Mononuclear cell (primary cell): ENCODE measurements around the gene SLTM. TPM values are rescaled to one million over a fixed set of nuclear protein-coding genes. Genes with fewer than 3 reads are reported as not detected.
"Not testable (repeated sequence)": the region's sequence is repeated elsewhere in the genome, so short reads cannot be mapped to it uniquely, and the experiment has no call there.

Experiments used
- H3K27me3 ChIP-seq: 2 replicates; pipeline ENCODE4 v1.6.0; 2011; ENCODE audit warnings: low read length, control low read depth; ENCODE audit not compliant: insufficient read depth
- H3K4me1 ChIP-seq: 2 replicates; pipeline ENCODE4 v1.5.1; 2011; ENCODE audit warnings: mild to moderate bottlenecking, low read length, control low read depth; ENCODE audit not compliant: insufficient read depth
- H3K4me3 ChIP-seq: 2 replicates; pipeline ENCODE4 v1.5.1; 2011; ENCODE audit warnings: mild to moderate bottlenecking, low read length, moderate library complexity
- H3K9me3 ChIP-seq: 2 replicates; pipeline ENCODE4 v1.5.1; 2011; ENCODE audit warnings: low read depth, mild to moderate bottlenecking, control low read depth, low read length
- total RNA-seq: library from RNA; depleted of rRNA; stranded (reverse); fragments of >200 nt; gene quantifications from one replicate; pipeline ENCODE4 v1.2.3, GENCODE V29; 2012

SLTM gene
- total RNA-seq, 1 donor = 183 TPM

DNA sequence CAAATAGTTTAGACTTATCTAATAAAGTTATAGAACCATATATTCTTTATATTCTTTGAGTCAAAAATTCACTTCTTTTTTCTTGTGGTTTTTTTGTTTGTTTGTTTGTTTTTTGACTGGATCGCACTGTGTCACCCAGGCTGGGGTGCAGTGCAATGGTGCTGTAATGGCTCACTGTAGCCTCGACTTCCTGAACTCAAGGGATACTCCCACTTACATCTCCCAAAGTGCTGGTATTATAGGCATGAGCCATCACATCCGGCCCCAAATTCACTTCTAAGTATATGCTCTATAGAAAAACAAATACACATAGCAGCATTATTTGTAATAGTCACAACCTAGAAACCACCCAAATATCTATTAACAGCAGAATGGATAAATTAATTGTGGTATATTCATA lies 13.7 kb upstream of the SLTM start:
- Histone ChIP-seq H3K4me1 (no peaks in the 10 kb centered on the region), H3K27me3 (no peaks in the 10 kb centered on the region), H3K4me3 (no peak overlapping the region), H3K9me3 (no peaks in the 10 kb centered on the region)

DNA sequence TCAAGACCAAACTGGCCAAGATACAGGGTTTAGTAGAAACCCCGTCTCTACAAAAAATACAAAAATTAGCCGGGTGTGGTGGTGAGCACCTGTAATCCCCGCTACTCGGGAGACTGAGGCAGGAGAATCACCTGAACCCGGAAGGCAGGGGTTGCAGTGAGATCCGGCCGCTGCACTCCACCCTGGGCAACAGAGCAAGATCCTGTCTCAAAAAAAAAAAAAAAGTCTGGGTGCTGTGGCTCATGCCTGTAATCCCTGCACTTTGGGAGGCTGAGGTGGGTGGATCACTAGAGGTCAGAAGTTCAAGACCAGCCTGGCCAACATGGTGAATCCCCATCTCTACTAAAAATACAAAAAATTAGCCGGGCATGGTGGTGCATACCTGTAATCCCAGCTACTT lies 1.5 kb upstream of the SLTM start:
- H3K9me3 ChIP-seq, H3K4me3 ChIP-seq, H3K27me3 ChIP-seq: not testable (repeated sequence)
- H3K4me1 ChIP-seq = peaks cover 26% of the 10 kb centered on the region

DNA sequence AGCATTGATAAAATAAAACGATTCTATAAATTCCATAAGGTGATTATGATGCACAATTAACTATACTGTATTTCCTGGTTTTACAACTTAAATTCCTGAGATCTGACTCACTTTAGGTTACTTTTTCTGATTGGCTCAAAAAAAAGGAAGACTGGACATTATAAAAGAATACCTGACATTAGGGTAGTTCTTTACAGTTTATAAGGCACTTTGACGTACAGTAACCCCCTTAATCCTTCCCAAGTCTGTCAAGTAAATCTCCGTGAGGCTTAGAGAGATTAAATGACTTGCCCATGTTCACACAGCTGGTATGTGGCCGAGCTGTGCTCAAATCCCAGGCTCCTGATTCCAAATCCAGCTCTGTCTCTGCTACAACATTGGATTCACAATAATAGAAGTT lies 1.0 kb upstream of the SLTM start:
- H3K4me3 ChIP-seq = no peak overlapping the region
- no peaks in the 10 kb centered on the region for H3K27me3 ChIP-seq
- no peaks in the 10 kb centered on the region for H3K9me3 ChIP-seq
- peaks cover 27% of the 10 kb centered on the region for H3K4me1 ChIP-seq

DNA sequence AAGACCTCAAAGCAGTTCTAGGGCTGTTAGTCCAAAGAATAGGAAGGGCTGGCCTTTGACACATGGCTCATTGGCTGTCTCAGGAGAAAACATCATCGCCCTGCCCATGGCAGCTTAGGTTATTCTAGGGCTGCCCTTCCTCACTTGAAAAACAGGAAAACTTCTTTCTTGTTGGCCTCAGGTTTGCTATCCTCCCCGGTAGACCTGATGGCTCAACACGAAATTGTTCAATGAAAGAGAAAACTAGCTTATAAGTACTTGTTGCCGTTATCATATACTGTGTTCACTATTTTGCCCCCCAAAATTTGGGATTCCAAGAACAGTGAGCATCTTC lies 602 bp upstream of the SLTM start:
- Histone ChIP-seq H3K4me3 (peak overlapping the region; percentile 95), H3K27me3 (no peaks in the 10 kb centered on the region), H3K4me1 (peaks cover 27% of the 10 kb centered on the region), H3K9me3 (no peaks in the 10 kb centered on the region)

DNA sequence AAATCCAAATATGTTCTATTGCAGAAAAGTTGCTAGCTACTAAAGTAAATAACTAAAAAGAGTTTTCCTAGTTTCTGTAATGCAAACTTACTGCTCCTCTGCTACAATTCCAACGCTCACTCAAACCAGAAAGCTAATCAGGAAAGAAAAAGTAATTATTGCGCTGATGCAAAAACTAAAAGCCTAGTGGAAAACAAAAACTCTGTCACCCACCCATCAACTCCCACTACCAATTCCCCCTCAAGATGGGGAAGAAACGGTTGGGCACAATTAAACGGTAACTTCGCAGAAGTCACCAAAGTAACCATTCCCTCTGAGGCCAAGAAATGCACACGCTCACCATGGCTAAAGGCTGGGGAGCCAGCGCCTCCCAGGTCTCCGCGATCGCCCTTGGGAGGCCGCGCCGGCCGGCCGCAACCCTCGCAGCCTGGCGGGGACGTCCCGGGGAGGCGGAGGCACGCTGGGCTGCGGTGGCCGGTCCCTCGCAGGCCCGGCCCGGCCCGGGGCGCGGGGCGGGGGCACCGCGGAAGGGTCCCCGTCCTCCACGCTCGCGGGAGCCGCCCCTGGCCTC lies 684 bp downstream of the SLTM start:
- H3K27me3 ChIP-seq = no peaks in the 10 kb centered on the region
- H3K9me3 ChIP-seq = no peaks in the 10 kb centered on the region
- peak overlapping the region; percentile 95 for H3K4me3 ChIP-seq
- H3K4me1 ChIP-seq = peaks cover 27% of the 10 kb centered on the region

DNA sequence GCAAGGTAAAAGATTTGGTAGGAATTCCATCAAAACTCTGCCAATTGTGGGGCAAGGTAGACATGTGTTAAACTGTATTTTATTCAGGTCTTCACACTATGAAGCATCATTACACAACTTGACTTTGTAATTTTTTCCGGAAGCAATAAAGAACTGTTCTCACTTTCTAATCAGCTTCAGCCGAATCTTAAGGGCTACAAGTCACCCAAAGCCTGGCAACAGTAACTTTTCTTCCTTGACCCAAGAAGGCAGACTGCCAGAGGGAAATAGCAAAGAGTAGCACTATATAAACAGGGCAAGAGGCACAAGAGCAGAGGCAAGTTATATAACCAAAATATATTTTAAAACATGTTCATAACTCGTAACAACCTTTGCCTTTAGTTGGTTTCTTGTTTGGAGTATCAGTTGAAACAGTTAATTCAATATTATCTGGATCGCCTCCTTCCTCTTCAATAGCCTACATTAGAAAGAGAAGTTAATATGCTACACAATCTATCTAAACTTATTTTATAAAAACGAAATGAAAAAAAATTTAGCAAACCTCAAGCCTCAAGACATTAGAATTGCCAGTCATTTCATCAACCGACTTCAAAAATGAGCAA lies 1.4 kb downstream of the SLTM start:
- Histone ChIP-seq H3K4me3 (peak overlapping the region; percentile 95), H3K4me1 (peaks cover 27% of the 10 kb centered on the region), H3K27me3 (no peaks in the 10 kb centered on the region), H3K9me3 (no peaks in the 10 kb centered on the region)

DNA sequence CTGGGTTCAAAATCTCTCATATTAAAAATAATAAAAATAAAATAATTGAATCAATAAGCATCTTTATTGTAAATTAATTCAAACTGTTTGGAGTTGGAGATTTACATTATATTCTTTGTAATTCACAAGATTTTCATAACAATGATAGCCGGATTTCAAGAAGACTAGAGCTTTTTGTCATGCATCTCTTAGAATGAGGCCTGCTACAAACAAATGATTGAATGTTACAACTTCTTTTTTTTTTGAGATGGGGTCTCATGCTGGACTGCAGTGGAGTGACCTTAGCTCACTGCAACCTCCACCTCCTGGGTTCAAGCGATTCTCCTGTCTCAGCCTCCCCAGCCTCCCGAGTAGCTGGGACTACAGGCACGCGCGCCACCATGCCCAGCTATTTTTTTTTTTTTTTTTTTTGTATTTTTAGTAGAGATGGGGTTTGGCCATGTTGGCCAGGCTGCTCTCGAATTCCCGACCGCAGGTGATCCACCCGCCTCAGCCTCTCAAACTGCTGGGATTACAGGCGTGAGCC lies 3.5 kb downstream of the SLTM start:
- H3K9me3 ChIP-seq = no peaks in the 10 kb centered on the region
- H3K4me1 ChIP-seq = peaks cover 33% of the 10 kb centered on the region
- H3K4me3 ChIP-seq = no peak overlapping the region
- no peaks in the 10 kb centered on the region for H3K27me3 ChIP-seq

DNA sequence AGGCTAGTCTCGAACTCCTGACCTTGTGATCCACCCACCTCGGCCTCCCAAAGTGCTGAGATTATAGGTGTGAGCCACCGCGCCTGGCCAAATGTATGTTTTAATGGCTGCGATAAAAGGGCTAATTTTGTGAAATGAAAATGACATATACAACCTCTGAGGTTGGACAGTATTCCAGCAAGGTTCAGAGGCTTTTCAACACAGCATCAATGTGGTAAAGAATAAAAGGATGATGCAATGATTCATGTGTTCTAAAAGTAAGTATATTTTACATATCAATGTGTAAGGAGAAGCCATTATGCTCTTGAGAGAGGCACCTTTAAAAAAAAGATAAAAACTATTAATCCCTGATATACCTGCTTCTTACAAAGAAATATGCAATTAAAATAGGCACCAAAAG lies 6.7 kb downstream of the SLTM start:
- no peaks in the 10 kb centered on the region for H3K27me3 ChIP-seq
- H3K9me3 ChIP-seq = no peaks in the 10 kb centered on the region
- H3K4me1 ChIP-seq = peaks cover 36% of the 10 kb centered on the region
- H3K4me3 ChIP-seq = no peak overlapping the region

DNA sequence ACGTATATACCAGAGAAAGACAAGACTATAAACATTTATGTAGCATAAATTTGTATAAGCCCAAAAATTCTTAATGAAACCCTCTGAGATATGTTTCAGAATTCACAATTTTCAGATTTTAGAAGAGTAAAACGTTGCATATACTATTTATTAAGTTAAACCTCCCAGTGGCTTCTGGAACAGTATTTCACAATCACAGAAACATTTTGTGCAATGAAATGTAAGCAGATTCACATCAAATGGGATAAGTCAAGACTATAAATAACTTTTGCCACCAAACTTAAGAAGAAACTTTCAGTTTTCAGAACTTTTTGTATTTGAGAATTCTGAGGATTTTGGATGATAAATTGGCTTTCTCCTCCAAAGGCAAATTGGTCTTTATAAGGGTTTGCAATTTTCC lies 9.2 kb downstream of the SLTM start:
- Histone ChIP-seq H3K27me3 (no peaks in the 10 kb centered on the region), H3K9me3 (no peaks in the 10 kb centered on the region), H3K4me3 (no peak overlapping the region), H3K4me1 (peaks cover 21% of the 10 kb centered on the region)

DNA sequence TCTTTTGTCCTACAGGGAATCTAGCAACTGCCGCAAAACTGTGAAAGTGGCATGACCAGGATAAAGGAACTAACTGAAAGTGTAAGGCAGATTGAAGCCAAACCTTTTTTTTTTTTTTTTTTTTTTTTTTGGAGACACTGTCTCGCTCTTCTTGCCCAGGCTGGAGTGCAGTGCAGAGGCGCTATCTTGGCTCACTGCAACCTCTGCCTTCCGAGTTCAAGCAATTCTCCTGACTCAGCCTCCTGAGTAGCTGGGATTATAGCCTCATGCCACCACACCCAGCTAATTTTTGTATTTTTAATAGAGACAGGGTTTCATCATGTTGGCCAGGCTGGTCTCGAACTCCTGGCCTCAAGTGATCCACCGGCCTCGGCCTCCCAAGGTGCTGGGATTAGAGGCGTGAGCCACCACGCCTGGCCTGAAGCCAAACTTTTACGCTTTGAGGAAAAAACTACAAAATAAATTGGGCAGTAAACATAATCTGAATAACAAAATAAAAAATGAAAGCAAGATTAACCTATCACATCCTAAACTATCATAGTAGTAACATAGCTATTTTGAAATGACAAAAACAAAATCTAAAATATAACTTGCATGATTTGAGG lies 9.7 kb downstream of the SLTM start:
- Histone ChIP-seq H3K27me3 (no peaks in the 10 kb centered on the region), H3K4me1 (peaks cover 25% of the 10 kb centered on the region), H3K9me3 (no peaks in the 10 kb centered on the region), H3K4me3 (no peak overlapping the region)

DNA sequence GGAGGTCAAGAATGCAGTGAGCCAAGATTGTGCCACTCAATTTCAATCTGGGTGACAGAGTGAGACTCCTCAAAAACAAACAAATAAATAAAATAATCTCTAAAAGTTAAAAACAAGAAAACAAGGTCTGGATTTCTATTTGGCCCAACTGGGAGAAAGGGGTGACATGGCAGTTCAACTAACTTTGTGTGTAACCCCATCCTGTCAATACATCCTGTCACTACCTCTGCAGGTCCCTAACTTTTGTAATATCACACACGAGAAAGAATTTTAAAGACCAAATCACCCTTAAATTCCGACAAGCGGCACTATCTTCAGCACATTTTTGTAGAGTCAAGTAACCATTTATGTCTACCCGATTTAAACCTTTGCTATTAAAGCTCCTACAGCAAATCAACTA lies 10.2 kb downstream of the SLTM start:
- peaks cover 25% of the 10 kb centered on the region for H3K4me1 ChIP-seq
- no peak overlapping the region for H3K4me3 ChIP-seq
- H3K27me3 ChIP-seq = no peaks in the 10 kb centered on the region
- no peaks in the 10 kb centered on the region for H3K9me3 ChIP-seq

DNA sequence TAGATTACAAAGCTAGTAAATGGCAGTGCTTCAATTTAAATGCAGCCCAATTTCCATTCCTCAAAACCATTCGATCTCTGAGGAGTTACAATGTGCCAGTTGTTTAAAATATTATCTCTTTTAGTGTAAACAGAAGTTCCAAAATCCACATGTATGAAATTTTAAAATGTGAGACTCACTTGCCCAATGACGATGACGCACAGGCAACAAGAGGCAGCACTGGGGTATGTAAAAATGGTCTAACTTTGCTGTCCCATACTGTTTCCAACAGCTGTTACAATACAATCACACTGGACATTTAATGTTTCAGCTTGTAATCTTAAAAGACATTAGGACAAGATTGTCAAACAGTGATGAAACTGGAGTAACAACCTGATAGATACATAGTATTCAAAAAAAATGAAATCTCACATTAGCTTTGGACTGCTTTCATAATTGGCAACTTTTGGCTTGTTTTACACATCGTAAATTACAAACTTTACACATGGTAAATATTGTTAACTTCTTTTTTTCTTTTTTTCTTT lies 12.2 kb downstream of the SLTM start:
- Histone ChIP-seq H3K4me1 (peaks cover 30% of the 10 kb centered on the region), H3K4me3 (no peak overlapping the region), H3K27me3 (no peaks in the 10 kb centered on the region), H3K9me3 (no peaks in the 10 kb centered on the region)

DNA sequence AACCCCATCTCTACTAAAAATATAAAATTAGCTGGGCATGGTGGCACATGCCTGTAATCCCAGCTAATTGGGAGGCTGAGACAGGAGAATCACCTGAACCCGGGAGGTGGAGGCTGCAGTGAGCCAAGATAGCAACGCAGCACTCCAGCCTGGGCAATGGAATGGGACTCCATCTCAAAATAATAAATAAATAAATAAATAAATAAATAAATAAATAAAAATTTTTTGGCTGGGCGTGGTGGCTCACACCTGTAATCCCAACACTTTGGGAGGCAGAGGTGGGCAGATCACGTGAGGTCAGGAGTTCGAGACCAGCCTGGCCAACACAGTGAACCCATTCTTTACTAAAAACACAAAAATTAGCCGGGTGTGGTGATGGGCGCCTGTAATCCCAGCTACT lies 13.0 kb downstream of the SLTM start:
- H3K27me3 ChIP-seq, H3K9me3 ChIP-seq: not testable (repeated sequence)
- H3K4me1 ChIP-seq = peaks cover 29% of the 10 kb centered on the region

DNA sequence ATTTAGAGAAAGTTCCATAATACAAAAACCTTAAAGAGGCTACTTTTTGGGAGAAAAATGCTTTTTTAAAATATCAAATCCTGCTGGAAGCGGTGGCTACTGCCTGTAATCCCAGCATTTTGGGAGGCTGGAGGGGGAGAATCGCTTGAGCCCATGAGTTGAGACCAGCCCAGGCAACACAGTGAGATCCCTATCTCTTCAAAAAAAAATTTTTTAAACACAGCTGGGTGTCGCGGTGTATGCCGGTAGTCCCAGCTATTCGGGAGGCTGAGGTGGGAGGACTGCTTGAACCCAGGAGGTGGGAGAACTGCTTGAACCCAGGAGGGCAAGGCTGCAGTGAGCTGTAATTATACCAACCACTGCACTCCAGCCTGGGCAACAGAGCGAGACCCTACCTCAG lies 14.2 kb downstream of the SLTM start:
- H3K9me3 ChIP-seq = no peaks in the 10 kb centered on the region
- no peak overlapping the region for H3K4me3 ChIP-seq
- H3K4me1 ChIP-seq = peaks cover 19% of the 10 kb centered on the region
- no peaks in the 10 kb centered on the region for H3K27me3 ChIP-seq

More for the DNA sequence above, 13.0 kb downstream of the SLTM start:
- not testable (repeated sequence) for H3K4me3 ChIP-seq

DNA sequence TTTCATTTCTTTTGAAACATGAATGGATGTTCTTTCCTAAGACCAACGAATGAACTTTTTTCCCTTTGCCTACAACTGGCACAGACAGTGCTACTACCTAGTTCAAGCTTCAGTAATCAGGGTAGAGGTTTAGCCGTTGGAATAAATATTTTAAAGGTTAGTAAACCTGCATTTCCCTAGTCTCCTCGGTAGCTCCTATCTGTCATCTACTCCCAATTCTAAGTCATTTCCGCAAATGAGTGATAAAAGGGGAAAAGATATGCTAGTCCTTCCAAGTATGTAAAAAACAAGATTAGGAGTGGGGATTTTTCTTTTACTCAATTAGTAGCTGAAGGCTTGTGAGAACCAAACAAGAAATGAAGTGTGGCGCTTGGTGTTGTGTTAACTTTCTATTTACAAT lies 15.2 kb downstream of the SLTM start:
- no peak overlapping the region for H3K4me3 ChIP-seq
- no peaks in the 10 kb centered on the region for H3K9me3 ChIP-seq
- peaks cover 13% of the 10 kb centered on the region for H3K4me1 ChIP-seq
- no peaks in the 10 kb centered on the region for H3K27me3 ChIP-seq
